HG02870 (cell line): ENCODE measurements around the gene FOXL3.

Experiments
- ATAC-seq: cut with Tn5 transposase; IDR thresholded peaks from one replicate; pipeline ENCODE4 v1.9.1; 2021; ENCODE audit warnings: mild to moderate bottlenecking, moderate library complexity; ENCODE audit not compliant: unreplicated experiment

FOXL3 gene

GRCh38 chr7:300546-301290, 10.7 kb downstream of the FOXL3 start:
- no peak for ATAC-seq

GRCh38 chr7:301291-302053, 11.5 kb downstream of the FOXL3 start:
- ATAC-seq: no peak

- no peak for ATAC-seq
Measured at GRCh38 chr7:302054-302992, 12.4 kb downstream of the FOXL3 start.

- no peak for ATAC-seq
Measured at GRCh38 chr7:303425-303824, 13.5 kb downstream of the FOXL3 start.

GRCh38 chr7:303884-304573, 14.1 kb downstream of the FOXL3 start:
- ATAC-seq: no peak

GRCh38 chr7:304574-305409, 14.8 kb downstream of the FOXL3 start:
- no peak for ATAC-seq

GRCh38 chr7:305410-306151, 15.6 kb downstream of the FOXL3 start:
- ATAC-seq: no peak

GRCh38 chr7:307970-308369, 18.0 kb downstream of the FOXL3 start:
- no peak for ATAC-seq

- no peak for ATAC-seq
Measured at GRCh38 chr7:309586-310228, 19.7 kb downstream of the FOXL3 start.

- ATAC-seq: no peak
Measured at GRCh38 chr7:311131-311680, 21.2 kb downstream of the FOXL3 start.

- ATAC-seq: no peak
Measured at GRCh38 chr7:311796-312195, 21.8 kb downstream of the FOXL3 start.

- ATAC-seq: no peak
Measured at GRCh38 chr7:312424-312823, 22.5 kb downstream of the FOXL3 start.

GRCh38 chr7:314853-315252, 24.9 kb downstream of the FOXL3 start:
- ATAC-seq: no peak

- no peak for ATAC-seq
Measured at GRCh38 chr7:315516-316265, 25.7 kb downstream of the FOXL3 start.

GRCh38 chr7:317643-318405, 27.9 kb downstream of the FOXL3 start:
- no peak for ATAC-seq

- ATAC-seq: no peak
Measured at GRCh38 chr7:318476-318875, 28.5 kb downstream of the FOXL3 start.
